Stimulated activated CD8-positive, alpha-beta memory T cell treated with anti-CD3 and anti-CD28 coated beads, Interleukin-12 subunit alpha, Interleukin-12 subunit beta, amount 100 ng/mL, for 4 hours (primary cell): ENCODE results near the gene MAPK1.
"Not testable (repeated sequence)": the region's sequence is repeated elsewhere in the genome, so short reads cannot be mapped to it uniquely, and the experiment has no call there.

Experiments
- DNase-seq: peaks from one replicate; pipeline ENCODE4 v3.0.0-alpha.2; 2020; ENCODE audit warnings: low read depth

Gene MAPK1

GRCh38 chr22:21790849-21791610 lies 76.4 kb downstream of the MAPK1 start:
- DNase-seq, result not testable (repeated sequence)

- DNase-seq, result no peak
These were observed 77.1 kb downstream of the MAPK1 start for GRCh38 chr22:21790359-21790758.

- not testable (repeated sequence) for DNase-seq
These were observed 79.9 kb downstream of the MAPK1 start for GRCh38 chr22:21787565-21787964.

GRCh38 chr22:21780259-21780658 lies 87.2 kb downstream of the MAPK1 start:
- no peak for DNase-seq

GRCh38 chr22:21779444-21779843 lies 88.0 kb downstream of the MAPK1 start:
- DNase-seq, result no peak

- no peak for DNase-seq
These were observed 88.6 kb downstream of the MAPK1 start for GRCh38 chr22:21778705-21779363.

- DNase-seq, result no peak
These were observed 95.8 kb downstream of the MAPK1 start for GRCh38 chr22:21771631-21771976.

- no peak for DNase-seq
These were observed 99.0 kb downstream of the MAPK1 start for GRCh38 chr22:21768435-21768834.

- DNase-seq, result peak; percentile 58
These were observed 100.6 kb downstream of the MAPK1 start for GRCh38 chr22:21766691-21767462.

- DNase-seq, result no peak
These were observed 101.4 kb downstream of the MAPK1 start for GRCh38 chr22:21765909-21766529.

GRCh38 chr22:21764038-21764804 lies 103.2 kb downstream of the MAPK1 start:
- DNase-seq, result peak; percentile 10

GRCh38 chr22:21762712-21763581 lies 104.5 kb downstream of the MAPK1 start:
- peak; percentile 53 for DNase-seq

- DNase-seq, result no peak
These were observed 105.3 kb downstream of the MAPK1 start for GRCh38 chr22:21761994-21762680.

GRCh38 chr22:21761086-21761485 lies 106.4 kb downstream of the MAPK1 start:
- no peak for DNase-seq

GRCh38 chr22:21760640-21761039 lies 106.8 kb downstream of the MAPK1 start:
- no peak for DNase-seq

- no peak for DNase-seq
These were observed 107.6 kb downstream of the MAPK1 start for GRCh38 chr22:21759646-21760376.

GRCh38 chr22:21759093-21759492 lies 108.4 kb downstream of the MAPK1 start:
- DNase-seq, result no peak

GRCh38 chr22:21758091-21758864 lies 109.2 kb downstream of the MAPK1 start:
- no peak for DNase-seq

GRCh38 chr22:21755851-21756284 lies 111.6 kb downstream of the MAPK1 start:
- no peak for DNase-seq
